Measurements from ENCODE around the gene USP16.

Gene USP16

DNA sequence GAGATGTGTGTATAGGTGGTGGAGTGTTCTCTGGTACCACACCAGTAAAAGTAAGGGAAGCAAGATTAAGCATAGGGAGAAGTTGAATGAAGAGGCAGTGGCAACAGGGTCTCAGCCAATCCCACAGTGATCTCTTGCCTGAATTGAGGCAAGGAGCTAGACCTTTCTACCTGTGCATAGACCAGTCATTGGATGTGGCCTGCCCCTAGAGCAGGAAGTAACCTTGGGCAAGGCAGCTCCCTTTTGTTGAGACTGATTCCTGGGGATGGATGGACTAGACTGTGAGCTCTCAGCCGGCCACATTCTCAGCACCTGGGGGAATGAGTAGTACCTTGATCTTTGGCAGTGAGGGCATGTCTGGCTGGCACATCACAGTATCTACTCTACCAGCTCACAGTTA, 6.4 kb downstream of the USP16 start:
- TF ChIP-seq, protein P1, sequence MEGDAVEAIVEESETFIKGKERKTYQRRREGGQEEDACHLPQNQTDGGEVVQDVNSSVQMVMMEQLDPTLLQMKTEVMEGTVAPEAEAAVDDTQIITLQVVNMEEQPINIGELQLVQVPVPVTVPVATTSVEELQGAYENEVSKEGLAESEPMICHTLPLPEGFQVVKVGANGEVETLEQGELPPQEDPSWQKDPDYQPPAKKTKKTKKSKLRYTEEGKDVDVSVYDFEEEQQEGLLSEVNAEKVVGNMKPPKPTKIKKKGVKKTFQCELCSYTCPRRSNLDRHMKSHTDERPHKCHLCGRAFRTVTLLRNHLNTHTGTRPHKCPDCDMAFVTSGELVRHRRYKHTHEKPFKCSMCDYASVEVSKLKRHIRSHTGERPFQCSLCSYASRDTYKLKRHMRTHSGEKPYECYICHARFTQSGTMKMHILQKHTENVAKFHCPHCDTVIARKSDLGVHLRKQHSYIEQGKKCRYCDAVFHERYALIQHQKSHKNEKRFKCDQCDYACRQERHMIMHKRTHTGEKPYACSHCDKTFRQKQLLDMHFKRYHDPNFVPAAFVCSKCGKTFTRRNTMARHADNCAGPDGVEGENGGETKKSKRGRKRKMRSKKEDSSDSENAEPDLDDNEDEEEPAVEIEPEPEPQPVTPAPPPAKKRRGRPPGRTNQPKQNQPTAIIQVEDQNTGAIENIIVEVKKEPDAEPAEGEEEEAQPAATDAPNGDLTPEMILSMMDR (IDR thresholded peaks at IDR 0.05; ENCODE audit: insufficient read depth, low read depth, low read length, missing control alignments) = no peak
- no peak overlapping the region for H3K4me3 ChIP-seq (ENCODE audit: low read depth, low read length)
- no peak for DNase-seq (ENCODE audit: low read depth)

DNA sequence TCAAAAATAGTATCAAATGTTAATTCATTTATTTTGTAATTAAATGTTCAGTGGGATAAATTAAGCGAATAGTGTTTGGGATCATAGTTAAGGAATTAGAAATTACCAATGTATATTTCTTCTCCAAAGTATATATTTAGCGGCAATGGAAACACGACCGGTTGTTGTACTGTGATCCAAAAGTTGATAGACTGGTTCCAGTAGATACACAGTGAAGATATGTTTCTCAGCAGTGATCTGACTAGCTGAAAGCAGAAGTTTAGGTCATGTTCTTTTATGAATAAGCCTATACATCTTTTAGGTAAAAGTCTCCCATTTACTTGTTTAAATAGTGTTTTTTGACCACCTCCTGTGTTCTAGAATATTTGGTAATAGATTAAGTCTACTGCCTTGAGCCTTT, 8.8 kb downstream of the USP16 start:
- TF ChIP-seq, protein P1 (IDR thresholded peaks at IDR 0.05; ENCODE audit: insufficient read depth, low read depth, low read length, missing control alignments) = no peak
- H3K4me3 ChIP-seq (ENCODE audit: low read depth, low read length) = no peak overlapping the region
- DNase-seq (ENCODE audit: low read depth) = no peak

DNA sequence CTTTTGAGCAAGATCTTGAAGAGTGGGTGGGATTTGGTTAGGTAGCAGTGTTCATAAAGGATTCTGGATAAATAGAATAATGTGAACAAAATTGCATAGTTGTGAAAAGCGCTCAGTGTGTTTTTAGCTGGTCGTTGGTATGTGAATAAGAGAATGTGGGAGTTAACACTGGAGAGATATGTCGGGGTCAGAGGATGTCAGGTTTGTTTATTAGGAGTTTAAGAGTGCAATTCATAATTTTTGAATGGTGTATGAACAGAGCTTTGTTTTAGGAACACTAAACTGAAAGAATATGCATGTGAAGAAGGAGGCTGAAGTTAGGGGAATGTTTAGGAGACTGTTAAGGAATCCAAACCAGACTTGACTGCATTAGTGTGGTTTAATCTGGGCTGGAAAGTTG, 9.4 kb downstream of the USP16 start:
- TF ChIP-seq, protein P1 (IDR thresholded peaks at IDR 0.05; ENCODE audit: insufficient read depth, low read depth, low read length, missing control alignments) = no peak
- no peak for DNase-seq (ENCODE audit: low read depth)
- no peak overlapping the region for H3K4me3 ChIP-seq (ENCODE audit: low read depth, low read length)

DNA sequence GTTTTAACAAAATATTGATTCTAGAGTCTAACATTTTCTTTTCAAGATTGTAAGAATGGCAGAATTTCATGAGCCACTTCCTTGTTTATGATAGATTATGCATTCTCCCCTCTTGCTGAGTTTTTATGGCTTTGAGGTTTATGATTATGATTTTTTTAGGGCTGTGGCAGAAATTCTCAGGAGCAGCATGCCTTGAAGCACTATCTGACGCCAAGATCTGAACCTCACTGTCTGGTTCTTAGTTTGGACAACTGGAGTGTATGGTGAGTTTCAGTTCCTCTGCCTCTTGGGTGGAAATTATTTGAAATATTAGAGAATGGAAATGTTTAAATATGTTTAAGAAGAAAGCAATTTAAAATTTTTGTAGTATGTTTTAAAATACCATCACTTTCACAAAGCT, 10.2 kb downstream of the USP16 start:
- TF ChIP-seq, protein P1 (IDR thresholded peaks at IDR 0.05; ENCODE audit: insufficient read depth, low read depth, low read length, missing control alignments) = no peak
- H3K4me3 ChIP-seq (ENCODE audit: low read depth, low read length) = no peak overlapping the region
- DNase-seq (ENCODE audit: low read depth) = no peak

DNA sequence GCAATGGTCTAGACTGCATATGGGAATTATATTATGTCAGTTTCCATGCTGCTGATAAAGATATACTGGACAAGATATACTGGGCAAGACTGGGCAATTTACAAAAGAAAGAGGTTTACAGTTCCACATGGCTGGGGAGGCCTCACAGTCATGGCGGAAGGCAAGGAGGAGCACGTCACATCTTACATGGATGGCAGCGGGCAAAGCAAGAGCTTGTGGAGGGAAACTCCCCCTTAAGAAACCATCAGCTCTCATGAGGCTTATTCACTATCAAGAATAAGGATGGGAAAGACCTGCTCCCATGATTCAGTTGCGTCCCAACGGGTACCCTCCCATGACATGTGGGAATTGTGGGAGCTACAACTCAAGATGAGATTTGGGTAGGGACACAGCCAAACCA, 27.8 kb downstream of the USP16 start:
- DNase-seq (ENCODE audit: low read depth) = no peak
- TF ChIP-seq, protein P1 (IDR thresholded peaks at IDR 0.05; ENCODE audit: insufficient read depth, low read depth, low read length, missing control alignments) = no peak
- H3K4me3 ChIP-seq (ENCODE audit: low read depth, low read length) = no peak overlapping the region

DNA sequence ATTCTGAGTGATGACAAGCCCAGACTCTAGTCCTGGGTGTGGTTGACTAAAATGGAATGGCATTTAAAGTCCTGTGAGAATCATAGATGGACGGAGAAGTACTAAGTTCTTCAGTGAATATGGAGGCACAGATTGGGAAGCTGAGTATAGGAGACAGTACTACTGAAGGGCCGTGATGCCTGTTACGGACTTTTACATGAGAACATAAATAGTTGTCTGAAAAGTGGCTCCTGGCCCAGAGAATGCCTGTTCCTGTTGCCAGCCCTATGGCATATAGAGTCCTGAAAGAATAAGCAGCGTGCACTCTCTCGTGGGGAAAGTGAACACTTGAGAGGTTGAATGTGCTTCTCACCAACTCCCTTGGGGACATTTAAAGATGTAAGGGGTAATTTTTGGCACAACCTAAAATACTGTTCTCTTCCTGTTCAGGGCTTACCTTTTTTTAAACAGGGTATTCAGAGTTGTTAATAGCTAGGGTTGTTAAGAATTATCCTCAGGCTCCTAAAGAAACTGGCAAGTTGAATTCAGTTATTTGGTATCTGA, 28.6 kb downstream of the USP16 start:
- TF ChIP-seq, protein P1 (IDR thresholded peaks at IDR 0.05; ENCODE audit: insufficient read depth, low read depth, low read length, missing control alignments) = no peak
- DNase-seq (ENCODE audit: low read depth) = no peak
- H3K4me3 ChIP-seq (ENCODE audit: low read depth, low read length) = no peak overlapping the region

DNA sequence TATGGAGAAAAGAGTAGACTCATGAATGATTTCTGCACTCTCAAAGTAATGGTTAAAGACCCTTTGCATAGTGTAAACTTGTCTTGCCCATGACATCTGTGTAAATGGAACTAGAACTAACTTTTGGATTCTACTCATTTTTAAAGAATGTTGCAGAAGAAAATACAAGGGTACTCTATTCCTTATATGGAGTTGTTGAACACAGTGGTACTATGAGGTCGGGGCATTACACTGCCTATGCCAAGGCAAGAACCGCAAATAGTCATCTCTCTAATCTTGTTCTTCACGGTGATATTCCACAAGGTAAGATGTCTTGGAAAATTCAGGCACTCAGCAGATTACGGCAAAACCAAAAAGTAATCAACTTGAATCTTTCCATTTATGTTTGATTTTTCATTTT, 29.2 kb downstream of the USP16 start:
- no peak overlapping the region for H3K4me3 ChIP-seq (ENCODE audit: low read depth, low read length)
- TF ChIP-seq, protein P1 (IDR thresholded peaks at IDR 0.05; ENCODE audit: insufficient read depth, low read depth, low read length, missing control alignments) = no peak
- DNase-seq (ENCODE audit: low read depth) = no peak
